HepG2 (cell line): Measurements from ENCODE around the gene LOXL4. TPM values are rescaled to one million over a fixed set of nuclear protein-coding genes. Genes with fewer than 3 reads are reported as not detected.

Source experiments
- ATF7 ChIP-seq, 2 experiments: fragments of 450-650 bp in 1 of 2; sonication (generic) in 1 of 2; formaldehyde crosslinking in 1 of 2; IDR thresholded peaks; 2 replicates each; pipeline versions ENCODE4 v1.4.0 to v1.6.1; 2016 to 2020; ENCODE audit warnings: antibody characterized with exemption in 1 of 2, mild to moderate bottlenecking in 1 of 2, missing genetic modification reagents in 1 of 2
- CC2D1A ChIP-seq: sonication (generic); formaldehyde crosslinking; IDR thresholded peaks from 2 replicates; pipeline ENCODE4 v1.8.1; 2023; ENCODE audit warnings: mild to moderate bottlenecking, missing genetic modification reagents
- HBP1 ChIP-seq: IDR thresholded peaks from 2 replicates; pipeline ENCODE4 v1.6.1; 2016; ENCODE audit warnings: low read depth, control low read depth
- HNRNPK ChIP-seq: fragments of 200-400 bp; formaldehyde crosslinking; IDR thresholded peaks from 2 replicates; pipeline ENCODE4 v1.6.1; 2018; ENCODE audit warnings: low read length, low read depth, moderate library complexity, mild to moderate bottlenecking; ENCODE audit not compliant: poor library complexity, severe bottlenecking
- NCOA1 ChIP-seq: sonication (generic); formaldehyde crosslinking; IDR thresholded peaks from 2 replicates; pipeline ENCODE4 v1.9.0; 2021; ENCODE audit warnings: missing genetic modification reagents
- TOPORS ChIP-seq: sonication (generic); formaldehyde crosslinking; IDR thresholded peaks from 2 replicates; pipeline ENCODE4 v1.8.0; 2023; ENCODE audit warnings: mild to moderate bottlenecking, missing genetic modification reagents
- ZNF280D ChIP-seq: sonication (generic); formaldehyde crosslinking; IDR thresholded peaks from 2 replicates; pipeline ENCODE4 v1.5.1; 2020; ENCODE audit warnings: mild to moderate bottlenecking, missing genetic modification reagents
- ZNF331 ChIP-seq: sonication (generic); formaldehyde crosslinking; IDR thresholded peaks from 2 replicates; pipeline ENCODE4 v1.4.0; 2020; ENCODE audit warnings: missing genetic modification reagents
- ZNF33A ChIP-seq: sonication (generic); formaldehyde crosslinking; IDR thresholded peaks from 2 replicates; pipeline ENCODE4 v1.5.1; 2020; ENCODE audit warnings: missing genetic modification reagents, mild to moderate bottlenecking, moderate library complexity, borderline replicate concordance
- ZNF572 ChIP-seq: sonication (generic); formaldehyde crosslinking; IDR thresholded peaks from 2 replicates; pipeline ENCODE4 v1.5.1; 2020; ENCODE audit warnings: mild to moderate bottlenecking, missing genetic modification reagents
- ZNF646 ChIP-seq: sonication (generic); formaldehyde crosslinking; IDR thresholded peaks from 2 replicates; pipeline ENCODE4 v1.9.0; 2021; ENCODE audit warnings: mild to moderate bottlenecking, missing genetic modification reagents
- polyA plus RNA-seq, 8 experiments: library from polyadenylated mRNA; depleted of rRNA in 3 of 8; stranded (reverse) in 7 of 8; unstranded in 1 of 8; fragments of >200 nt; fragmentation: Illumina TruSeq in 4 of 8; extraction: Trizol in 4 of 8; gene quantifications; 2 replicates each; pipeline versions ENCODE4 v1.2.1 to v1.2.3, GENCODE V29; 2011 to 2016; ENCODE audit warnings: low read depth in 4 of 8, missing spikeins in 1 of 8, mixed read lengths in 1 of 8; ENCODE audit not compliant: insufficient read depth in 1 of 8
- total RNA-seq, 5 experiments: library from RNA; depleted of rRNA; stranded (reverse); fragments of >200 nt; fragmentation: Illumina TruSeq; extraction: Trizol; gene quantifications; 2 replicates each; pipeline ENCODE4 v1.2.3, GENCODE V29; 2016; ENCODE audit warnings: low read depth in 1 of 5
- TF ChIP-seq, protein P1 (sequence below): fragments of 450-650 bp; IDR thresholded peaks from 2 replicates; pipeline ENCODE4 v1.6.1; 2017; ENCODE audit warnings: mild to moderate bottlenecking

LOXL4 gene
- total and polyA plus RNA-seq, 2 of the 13 experiments (the other 11 are each of a cell fraction or from before 2014, with no cell fraction given), result 8.8 to 21.1 TPM

DNA sequence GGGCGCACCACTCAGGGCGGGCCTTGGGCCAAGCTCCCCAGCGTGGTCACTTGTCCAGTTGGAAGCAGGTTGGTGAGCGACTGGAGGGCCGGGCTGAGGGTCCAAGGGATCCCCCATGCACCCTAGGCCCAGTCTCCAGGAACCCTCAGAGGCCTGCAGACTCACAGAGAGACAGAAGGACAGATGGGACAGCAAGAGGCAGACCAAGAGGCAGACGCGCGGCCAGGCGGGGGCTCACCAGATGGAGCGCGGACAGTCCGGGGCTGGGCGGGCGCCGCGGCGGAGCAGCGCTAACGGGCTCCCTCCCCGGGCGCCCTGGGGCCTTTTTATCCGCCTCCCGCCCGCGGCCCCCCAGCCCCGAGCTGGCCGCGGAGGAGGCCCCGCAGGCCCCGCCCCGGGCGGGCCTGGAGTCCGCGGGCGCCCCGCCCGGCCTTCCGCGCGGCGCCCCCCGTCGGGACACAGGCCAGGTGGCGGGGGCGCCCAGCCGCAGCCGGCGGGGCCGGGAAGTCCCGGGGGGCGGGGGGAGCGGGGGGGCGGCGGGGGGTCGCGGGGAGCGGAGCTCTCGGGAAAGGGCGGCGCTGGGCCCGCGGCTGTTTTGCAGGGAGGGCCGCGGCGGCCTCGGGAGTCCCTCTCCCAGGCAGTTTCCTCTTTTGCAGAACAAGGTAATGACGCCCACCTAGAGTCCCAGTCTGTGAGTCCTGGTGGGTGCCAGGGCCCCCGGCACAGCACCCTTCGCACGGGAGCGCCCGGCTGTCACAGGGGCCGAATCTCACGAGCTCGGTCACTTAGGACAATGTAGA, at the start of gene LOXL4 (continued):
- TF ChIP-seq ZNF646 (CRISPR knock-in tag) (no peak), ATF7 (IDR thresholded peaks at IDR 0.05) (no peak), ATF7 (CRISPR knock-in tag; IDR thresholded peaks at IDR 0.05) (0 out of 2 replicates have a peak, but pooled peaks have one; percentile 49), ZNF331 (CRISPR knock-in tag) (0 out of 2 replicates have a peak, but pooled peaks have one; percentile 14), ZNF33A (CRISPR knock-in tag) (no peak), CC2D1A (CRISPR knock-in tag) (0 out of 2 replicates have a peak, but pooled peaks have one; percentile 2), ZNF572 (peak; percentile 90; the same call in 1 of the 2 replicates), ZNF280D (CRISPR knock-in tag) (0 out of 2 replicates have a peak, but pooled peaks have one; percentile 53), HBP1 (CRISPR knock-in tag) (peak; percentile 59; the same call in 1 of the 2 replicates), HNRNPK (peak; percentile 70), NCOA1 (CRISPR knock-in tag) (0 out of 2 replicates have a peak, but pooled peaks have one; percentile 43), TOPORS (CRISPR knock-in tag) (no peak)
- TF ChIP-seq, protein P1, sequence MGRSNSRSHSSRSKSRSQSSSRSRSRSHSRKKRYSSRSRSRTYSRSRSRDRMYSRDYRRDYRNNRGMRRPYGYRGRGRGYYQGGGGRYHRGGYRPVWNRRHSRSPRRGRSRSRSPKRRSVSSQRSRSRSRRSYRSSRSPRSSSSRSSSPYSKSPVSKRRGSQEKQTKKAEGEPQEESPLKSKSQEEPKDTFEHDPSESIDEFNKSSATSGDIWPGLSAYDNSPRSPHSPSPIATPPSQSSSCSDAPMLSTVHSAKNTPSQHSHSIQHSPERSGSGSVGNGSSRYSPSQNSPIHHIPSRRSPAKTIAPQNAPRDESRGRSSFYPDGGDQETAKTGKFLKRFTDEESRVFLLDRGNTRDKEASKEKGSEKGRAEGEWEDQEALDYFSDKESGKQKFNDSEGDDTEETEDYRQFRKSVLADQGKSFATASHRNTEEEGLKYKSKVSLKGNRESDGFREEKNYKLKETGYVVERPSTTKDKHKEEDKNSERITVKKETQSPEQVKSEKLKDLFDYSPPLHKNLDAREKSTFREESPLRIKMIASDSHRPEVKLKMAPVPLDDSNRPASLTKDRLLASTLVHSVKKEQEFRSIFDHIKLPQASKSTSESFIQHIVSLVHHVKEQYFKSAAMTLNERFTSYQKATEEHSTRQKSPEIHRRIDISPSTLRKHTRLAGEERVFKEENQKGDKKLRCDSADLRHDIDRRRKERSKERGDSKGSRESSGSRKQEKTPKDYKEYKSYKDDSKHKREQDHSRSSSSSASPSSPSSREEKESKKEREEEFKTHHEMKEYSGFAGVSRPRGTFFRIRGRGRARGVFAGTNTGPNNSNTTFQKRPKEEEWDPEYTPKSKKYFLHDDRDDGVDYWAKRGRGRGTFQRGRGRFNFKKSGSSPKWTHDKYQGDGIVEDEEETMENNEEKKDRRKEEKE, result no peak
